Urinary bladder (tissue), 4 donors: ENCODE results near the gene PACRGL. TPM values are rescaled to one million over a fixed set of nuclear protein-coding genes. Genes with fewer than 3 reads are reported as not detected.
"Not testable (repeated sequence)": the region's sequence is repeated elsewhere in the genome, so short reads cannot be mapped to it uniquely, and the experiment has no call there.

Experiments used
- DNase-seq: peaks from one replicate; pipeline ENCODE4 v3.0.0-alpha.2; 2015; ENCODE audit errors: extremely low spot score
- H3K27ac ChIP-seq: one replicate; pipeline ENCODE4 v1.5.1; 2013; ENCODE audit warnings: low read depth, mild to moderate bottlenecking, moderate library complexity
- H3K36me3 ChIP-seq: one replicate; pipeline ENCODE4 v1.6.1; 2013; ENCODE audit warnings: mild to moderate bottlenecking, moderate library complexity; ENCODE audit not compliant: insufficient read depth
- H3K4me1 ChIP-seq: one replicate; pipeline ENCODE4 v1.6.1; 2013; ENCODE audit warnings: mild to moderate bottlenecking, moderate library complexity; ENCODE audit not compliant: insufficient read depth
- H3K4me3 ChIP-seq: one replicate; pipeline ENCODE4 v1.5.1; 2013; ENCODE audit warnings: low read depth, low read length
- WGBS: extraction: QIAGEN DNeasy Blood & Tissue Kit; methylation state at CpG from one replicate; pipeline ENCODE4 v1.1.7; 2013; 5-methylcytosine and 5-hydroxymethylcytosine counted together
- polyA plus RNA-seq: library from polyadenylated mRNA; stranded (reverse); fragments of 200-250 nt; gene quantifications from one replicate; pipeline ENCODE4 v1.2.3, GENCODE V29; 2013
- total RNA-seq: library from RNA; depleted of rRNA; stranded (reverse); fragments of >200 nt; gene quantifications from one replicate; pipeline ENCODE4 v1.2.3, GENCODE V29; 2014
- donor health status: healthy with polysubstance abuse.
- donor health status: healthy.

PACRGL gene
- total and polyA plus RNA-seq, 2 donors: 18.3 to 55.3 TPM

- WGBS: 84% methylated on average over 3 of the region's 3 CpGs
These were observed 16.5 kb upstream of the PACRGL start for GRCh38 chr4:20683766-20684165.

GRCh38 chr4:20684852-20685763, 15.2 kb upstream of the PACRGL start:
- H3K27ac ChIP-seq: no peak overlapping the region
- 24% methylated on average over 6 of the region's 6 CpGs for WGBS
- no peak overlapping the region for H3K4me3 ChIP-seq
- H3K36me3 ChIP-seq: no peaks in the 10 kb centered on the region
- no peaks in the 10 kb centered on the region for H3K4me1 ChIP-seq
- DNase-seq: no peak

More at GRCh38 chr4:20683766-20684165, 16.5 kb upstream of the PACRGL start:
- Histone ChIP-seq H3K36me3 (no peaks in the 10 kb centered on the region), H3K27ac (no peak overlapping the region), H3K4me1 (no peaks in the 10 kb centered on the region), H3K4me3 (no peak overlapping the region)
- no peak for DNase-seq

GRCh38 chr4:20687864-20688263, 12.4 kb upstream of the PACRGL start:
- DNase-seq: no peak
- Histone ChIP-seq H3K36me3 (no peaks in the 10 kb centered on the region), H3K27ac (no peak overlapping the region), H3K4me1 (no peaks in the 10 kb centered on the region), H3K4me3 (no peak overlapping the region)
- WGBS: 38% methylated on average over 3 of the region's 3 CpGs

- Histone ChIP-seq H3K27ac (no peak overlapping the region), H3K4me3 (no peak overlapping the region), H3K4me1 (peaks cover 2% of the 10 kb centered on the region), H3K36me3 (no peaks in the 10 kb centered on the region)
- 91% methylated on average over 1 of the region's 1 CpG for WGBS
- no peak for DNase-seq
These were observed 3.4 kb upstream of the PACRGL start for GRCh38 chr4:20696815-20697214.

- peaks cover 2% of the 10 kb centered on the region for H3K4me1 ChIP-seq
- H3K36me3 ChIP-seq: no peaks in the 10 kb centered on the region
- no peak overlapping the region for H3K4me3 ChIP-seq
- 85% methylated on average over 4 of the region's 4 CpGs for WGBS
- no peak for DNase-seq
- no peak overlapping the region for H3K27ac ChIP-seq
These were observed 1.9 kb upstream of the PACRGL start for GRCh38 chr4:20698382-20698781.

GRCh38 chr4:20698820-20699219, 1.4 kb upstream of the PACRGL start:
- DNase-seq: no peak
- no peak overlapping the region for H3K4me3 ChIP-seq
- H3K27ac ChIP-seq: no peak overlapping the region
- peaks cover 2% of the 10 kb centered on the region for H3K4me1 ChIP-seq
- WGBS: 35% methylated on average over 4 of the region's 4 CpGs
- H3K36me3 ChIP-seq: no peaks in the 10 kb centered on the region

- Histone ChIP-seq H3K4me3 (no peak overlapping the region), H3K27ac (no peak overlapping the region), H3K36me3 (peaks cover 1% of the 10 kb centered on the region), H3K4me1 (no peaks in the 10 kb centered on the region)
- DNase-seq: no peak
- WGBS: 92% methylated on average over 2 of the region's 2 CpGs
These were observed 11.1 kb downstream of the PACRGL start for GRCh38 chr4:20711335-20711734.

GRCh38 chr4:20723019-20723418, 22.8 kb downstream of the PACRGL start:
- H3K36me3 ChIP-seq: no peaks in the 10 kb centered on the region
- no peak for DNase-seq
- no peak overlapping the region for H3K27ac ChIP-seq
- H3K4me1 ChIP-seq: no peaks in the 10 kb centered on the region
- H3K4me3 ChIP-seq: no peak overlapping the region
- 70% methylated on average over 3 of the region's 3 CpGs for WGBS

GRCh38 chr4:20723463-20723862, 23.2 kb downstream of the PACRGL start:
- DNase-seq: no peak
- H3K36me3 ChIP-seq: no peaks in the 10 kb centered on the region
- WGBS: 75% methylated on average over 3 of the region's 3 CpGs

GRCh38 chr4:20724915-20725314, 24.7 kb downstream of the PACRGL start:
- no peaks in the 10 kb centered on the region for H3K4me1 ChIP-seq
- no peak overlapping the region for H3K27ac ChIP-seq
- peaks cover 3% of the 10 kb centered on the region for H3K36me3 ChIP-seq
- WGBS: 94% methylated on average over 6 of the region's 6 CpGs
- DNase-seq: no peak
- H3K4me3 ChIP-seq: no peak overlapping the region

More at GRCh38 chr4:20723463-20723862, 23.2 kb downstream of the PACRGL start:
- H3K4me1 ChIP-seq: no peaks in the 10 kb centered on the region
- H3K4me3 ChIP-seq: no peak overlapping the region
- H3K27ac ChIP-seq: no peak overlapping the region

- WGBS: 96% methylated on average over 1 of the region's 1 CpG
- no peaks in the 10 kb centered on the region for H3K4me1 ChIP-seq
- DNase-seq: no peak
- no peak overlapping the region for H3K4me3 ChIP-seq
- peaks cover 2% of the 10 kb centered on the region for H3K36me3 ChIP-seq
- H3K27ac ChIP-seq: no peak overlapping the region
These were observed 35.7 kb downstream of the PACRGL start for GRCh38 chr4:20735931-20736330.

GRCh38 chr4:20746000-20746399, 45.7 kb downstream of the PACRGL start:
- H3K27ac ChIP-seq, H3K4me3 ChIP-seq, H3K4me1 ChIP-seq, H3K36me3 ChIP-seq, DNase-seq: not testable (repeated sequence)
- 91% methylated on average over 4 of the region's 4 CpGs for WGBS

GRCh38 chr4:20752641-20753040, 52.4 kb downstream of the PACRGL start:
- 52% methylated on average over 3 of the region's 3 CpGs for WGBS

GRCh38 chr4:20754036-20754435, 53.8 kb downstream of the PACRGL start:
- no peak for DNase-seq
- H3K4me3 ChIP-seq: no peak overlapping the region
- no peaks in the 10 kb centered on the region for H3K4me1 ChIP-seq
- WGBS: 41% methylated on average over 1 of the region's 1 CpG
- no peak overlapping the region for H3K27ac ChIP-seq
- no peaks in the 10 kb centered on the region for H3K36me3 ChIP-seq

More at GRCh38 chr4:20752641-20753040, 52.4 kb downstream of the PACRGL start:
- no peak for DNase-seq
- Histone ChIP-seq H3K4me1 (no peaks in the 10 kb centered on the region), H3K4me3 (no peak overlapping the region), H3K36me3 (no peaks in the 10 kb centered on the region), H3K27ac (no peak overlapping the region)
